HG03469 (cell line): ENCODE data around the gene TRABD.

Source experiments
- ATAC-seq: cut with Tn5 transposase; IDR thresholded peaks from one replicate; pipeline ENCODE4 v1.9.1; 2021; ENCODE audit warnings: mild to moderate bottlenecking, moderate library complexity, moderate number of reproducible peaks; ENCODE audit not compliant: unreplicated experiment

The TRABD gene

DNA sequence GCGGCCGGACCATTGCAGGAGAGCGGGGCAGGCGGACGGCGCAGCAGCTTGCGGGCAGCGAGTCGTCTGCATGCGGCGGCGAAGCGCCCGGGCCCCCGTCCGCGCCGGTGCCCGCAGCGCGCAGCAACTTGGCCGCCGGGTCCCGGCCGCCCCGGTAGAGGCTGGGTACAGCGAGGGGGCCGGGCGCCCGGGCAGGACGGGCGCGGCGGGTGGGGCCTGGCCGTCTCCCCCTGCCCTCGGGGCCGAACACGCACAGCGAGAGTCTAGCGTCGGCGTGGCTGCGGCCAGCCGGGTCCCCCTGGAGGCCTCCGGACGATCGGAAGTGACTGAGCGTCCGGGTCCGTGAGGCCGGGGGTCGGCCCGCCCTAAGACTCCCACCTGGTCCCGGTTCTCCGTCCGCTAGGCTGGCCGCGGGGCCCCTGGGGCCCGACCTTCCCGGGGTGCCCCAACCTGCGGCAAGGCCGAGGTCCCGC is 775 bp upstream of the TRABD start:
- ATAC-seq: no peak

DNA sequence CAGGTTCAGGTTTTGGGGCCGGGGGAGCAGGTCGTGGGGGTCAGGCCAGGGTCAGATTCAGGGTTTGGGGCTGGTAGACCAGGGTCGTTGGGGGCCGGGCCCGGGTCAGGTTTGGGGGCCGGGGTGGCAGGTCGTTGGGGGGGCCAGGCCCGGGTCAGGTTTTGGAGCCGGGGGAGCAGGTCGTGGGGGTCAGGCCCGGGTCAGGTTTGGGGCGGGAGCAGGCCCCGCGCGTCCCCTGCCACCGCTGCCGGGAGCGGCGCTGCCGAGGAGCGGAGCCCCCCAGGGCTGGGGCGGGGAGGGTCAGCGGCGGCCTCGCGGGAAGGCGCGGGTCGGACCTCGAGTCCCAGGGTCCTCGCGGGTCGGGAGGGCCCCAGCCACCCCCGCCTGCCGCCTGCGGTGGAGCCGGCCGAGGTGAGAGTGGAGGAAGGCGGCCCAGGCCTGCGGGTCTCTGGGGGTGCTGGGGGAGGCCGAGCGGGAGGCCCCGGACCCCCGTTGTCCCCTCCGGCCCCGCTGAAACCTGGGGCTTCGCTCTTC is 535 bp downstream of the TRABD start:
- no peak for ATAC-seq

DNA sequence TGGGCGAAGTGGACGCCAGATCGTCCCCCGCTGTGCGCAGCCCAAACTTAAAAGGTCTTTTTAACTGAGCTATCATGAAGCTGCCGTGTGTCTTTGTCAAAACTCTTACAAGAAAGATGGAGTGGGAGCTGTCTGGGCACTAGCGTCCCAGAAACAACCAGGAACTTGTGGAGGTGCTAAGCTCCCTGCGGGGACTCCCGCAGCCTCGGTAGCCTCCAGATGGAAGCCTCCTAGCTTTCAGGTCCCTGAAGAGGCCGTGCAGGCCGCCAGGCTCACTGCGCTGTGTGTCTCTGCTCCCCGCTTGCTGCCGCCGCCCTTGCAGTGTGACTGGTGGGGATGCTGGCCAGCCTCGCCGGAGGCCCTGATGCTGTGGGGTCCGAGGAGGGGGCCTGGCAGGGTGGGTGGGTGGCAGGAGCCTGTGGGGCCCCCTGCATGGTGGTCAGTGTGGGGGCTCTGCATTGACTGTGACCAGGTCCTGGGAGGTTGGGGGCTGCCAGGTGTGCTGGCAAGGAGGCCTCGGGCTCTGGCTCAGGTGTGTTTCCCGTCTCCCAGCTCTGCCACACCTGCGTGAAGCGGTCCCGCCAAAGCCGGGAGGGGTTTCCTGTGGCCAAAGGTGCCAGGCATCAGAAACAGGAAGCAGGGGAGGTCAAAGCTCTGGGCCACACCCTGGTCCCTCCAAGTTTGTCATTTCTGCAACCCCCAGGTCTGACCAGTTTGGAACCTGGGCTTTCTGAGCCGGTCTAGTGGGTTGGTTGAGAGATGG is 1.2 kb downstream of the TRABD start:
- no peak for ATAC-seq

DNA sequence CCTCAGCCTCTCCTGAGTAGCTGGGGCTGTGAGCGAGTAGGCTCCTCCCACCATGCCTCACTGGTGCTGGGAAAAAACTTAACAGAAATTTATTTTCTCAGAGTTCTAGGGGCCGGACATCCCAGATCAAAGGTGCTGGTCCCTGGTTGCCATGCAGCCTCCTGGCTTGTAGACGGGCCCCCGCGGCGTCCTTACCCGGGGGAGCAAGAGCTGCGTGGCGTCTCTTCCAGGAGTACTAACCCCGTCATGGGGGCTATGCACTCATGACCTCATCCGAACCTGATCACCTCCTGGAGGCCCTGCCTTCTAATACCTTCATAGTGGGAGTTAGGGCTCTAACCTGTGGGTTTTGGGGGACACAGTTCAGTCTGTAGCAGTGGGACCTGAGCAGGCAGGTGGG is 2.6 kb downstream of the TRABD start:
- ATAC-seq: no peak

DNA sequence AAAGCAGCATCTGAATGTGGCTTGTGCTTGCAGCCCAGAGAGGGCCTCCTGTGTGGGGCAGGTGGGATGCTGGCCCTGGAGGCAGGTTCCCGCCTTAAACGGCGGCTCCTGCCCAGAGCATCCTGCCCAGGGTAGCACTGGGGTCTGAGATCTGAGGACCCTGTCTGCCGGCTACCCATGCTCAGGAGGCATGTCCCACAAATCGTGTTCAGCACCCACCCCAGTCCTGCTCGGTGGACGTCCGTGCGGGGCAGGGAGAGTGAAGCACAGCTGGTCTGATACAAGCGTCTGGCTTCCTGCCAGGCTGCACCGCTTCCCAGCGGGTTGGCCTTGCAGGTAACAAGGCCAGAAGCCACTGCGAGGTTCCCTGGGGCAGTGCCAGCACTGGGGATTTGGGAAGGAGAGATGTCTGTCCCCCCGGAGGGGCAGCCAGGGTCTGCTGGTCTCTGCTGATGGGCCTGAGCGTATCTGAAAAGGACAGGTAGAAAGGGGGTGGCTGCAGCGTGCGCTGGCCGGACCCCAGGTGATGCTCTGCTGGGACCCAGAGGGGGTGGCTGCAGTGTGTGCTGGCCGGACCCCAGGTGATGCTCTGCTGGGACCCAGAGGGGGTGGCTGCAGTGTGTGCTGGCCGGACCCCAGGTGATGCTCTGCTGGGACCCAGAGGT is 3.6 kb downstream of the TRABD start:
- ATAC-seq: no peak

DNA sequence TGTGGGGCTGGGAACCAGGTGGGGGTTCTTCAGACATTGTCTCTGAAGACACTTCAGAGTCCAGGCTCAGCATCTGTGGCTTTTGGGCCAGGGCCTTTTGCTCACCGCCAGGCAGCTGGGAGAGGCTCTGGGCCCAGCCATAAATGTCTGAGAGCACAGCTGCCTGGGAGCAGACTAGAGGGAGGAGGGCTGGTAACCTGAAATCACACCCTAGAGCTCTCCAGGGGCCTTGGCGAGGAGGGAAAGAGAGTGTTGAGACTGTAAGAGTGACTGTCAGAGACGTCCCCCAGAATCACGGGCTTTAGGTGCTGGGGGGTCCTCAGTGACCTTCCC is 4.1 kb downstream of the TRABD start:
- ATAC-seq: no peak

DNA sequence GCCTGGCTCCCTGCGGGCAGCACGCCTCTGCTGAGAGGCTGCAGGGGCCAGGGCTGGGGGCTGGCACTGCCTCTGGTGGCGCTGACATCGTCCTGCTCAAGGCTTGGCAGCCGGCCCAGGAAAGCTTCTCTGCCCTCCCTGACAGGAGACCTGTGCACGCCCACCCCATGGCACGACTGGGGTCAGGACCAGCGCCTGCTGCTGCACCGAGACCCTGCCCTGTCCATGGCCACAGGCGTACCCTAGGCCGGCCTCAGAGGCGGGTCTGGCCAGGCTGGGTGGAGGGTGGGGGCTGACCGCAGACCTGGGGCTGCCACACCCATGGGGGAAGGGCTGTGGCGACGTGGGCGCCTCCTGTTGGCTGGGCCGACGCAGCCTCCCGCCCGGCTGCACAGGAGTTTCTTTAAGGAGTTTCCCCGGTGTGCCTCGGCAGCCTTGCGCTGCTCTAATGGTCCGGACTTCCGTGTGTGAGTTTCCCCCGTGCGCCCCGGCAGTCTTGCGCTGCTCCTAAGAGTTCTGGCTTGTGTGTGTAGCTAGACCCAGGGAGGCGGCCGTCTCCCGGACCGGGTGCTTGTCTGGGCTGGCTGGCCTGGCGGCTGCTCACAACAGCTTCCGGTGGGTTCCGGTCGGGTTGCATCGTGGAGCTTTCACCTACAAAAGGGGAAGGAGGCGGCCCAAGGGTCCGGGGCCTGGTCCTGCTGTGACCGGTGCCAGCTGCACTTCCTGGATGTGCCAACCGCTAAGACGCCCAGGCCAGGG is 4.6 kb downstream of the TRABD start:
- ATAC-seq: no peak

DNA sequence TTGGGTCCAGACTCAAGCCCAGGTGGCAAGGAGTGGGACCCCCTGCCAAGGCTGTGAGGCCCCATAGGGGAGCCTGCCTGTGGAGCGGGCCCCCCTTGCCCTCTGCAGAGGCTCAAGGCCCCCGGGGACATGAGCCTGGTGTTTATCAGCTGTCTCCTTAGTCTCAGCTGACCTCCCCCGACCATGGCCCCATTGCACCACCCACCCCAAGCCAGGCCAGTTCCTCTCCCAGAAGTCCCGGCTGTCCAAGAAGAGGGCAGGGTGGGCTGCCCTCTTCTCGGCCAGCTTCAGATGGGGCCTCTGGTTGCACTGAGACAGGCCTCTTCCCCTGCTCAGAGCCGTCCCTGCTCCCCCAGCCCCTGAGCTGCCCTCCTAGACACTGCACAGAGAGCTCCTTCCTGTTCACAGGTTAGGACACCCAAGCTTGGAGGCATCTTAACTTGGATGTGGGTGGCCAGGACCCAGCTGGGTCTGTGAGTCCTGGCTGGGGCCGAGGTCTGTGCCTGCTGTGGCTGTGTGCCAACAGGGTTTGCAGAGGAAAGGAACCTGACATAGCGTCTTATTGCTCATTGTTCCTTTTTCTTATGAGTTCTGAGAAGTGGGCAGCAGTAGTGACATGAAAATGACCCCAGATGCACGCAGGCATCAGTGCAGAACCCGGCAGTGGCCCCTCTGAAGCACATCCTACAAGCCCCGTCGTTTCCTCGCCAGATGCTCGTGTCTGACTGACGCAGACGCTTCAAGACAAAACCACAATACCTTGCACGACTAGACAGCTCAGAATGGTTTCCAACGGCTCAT is 5.4 kb downstream of the TRABD start:
- ATAC-seq: no peak

DNA sequence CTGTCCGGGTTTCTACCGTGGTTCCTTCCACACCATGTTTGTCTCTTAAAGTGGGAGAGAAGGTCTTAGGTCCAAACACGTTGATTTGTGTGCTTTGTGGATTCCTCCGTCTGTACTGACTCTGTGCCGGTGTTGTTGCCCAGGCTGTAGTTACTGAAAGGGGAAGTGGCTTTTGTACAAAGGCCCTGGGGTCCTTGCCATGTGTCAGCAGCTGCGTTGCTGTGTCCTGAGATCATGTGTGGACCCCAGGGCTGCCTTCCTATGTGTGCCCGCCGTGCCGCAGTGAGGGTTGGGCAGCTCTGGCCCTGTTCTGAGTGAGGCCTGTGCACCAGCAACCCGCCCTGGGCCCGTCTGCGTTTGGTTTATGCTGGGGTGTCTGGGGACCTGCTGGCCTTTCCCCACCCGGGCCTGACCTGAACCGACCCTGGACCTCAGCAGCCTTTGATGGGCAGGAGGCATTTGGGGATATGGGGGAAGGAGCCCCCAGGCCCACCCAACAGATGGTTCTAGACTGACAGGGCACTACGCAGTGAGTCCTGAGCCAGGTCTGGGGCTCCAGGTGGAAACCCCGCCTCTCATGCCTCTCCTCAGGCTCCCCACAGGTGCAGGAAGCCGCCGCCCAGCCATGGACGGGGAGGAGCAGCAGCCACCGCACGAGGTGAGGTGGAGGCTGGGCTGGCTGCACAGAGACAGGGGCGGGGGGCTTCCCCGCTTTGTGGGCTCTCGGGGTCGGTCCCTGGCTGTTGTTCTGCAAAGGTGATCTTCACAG is 6.9 kb downstream of the TRABD start:
- ATAC-seq: no peak

DNA sequence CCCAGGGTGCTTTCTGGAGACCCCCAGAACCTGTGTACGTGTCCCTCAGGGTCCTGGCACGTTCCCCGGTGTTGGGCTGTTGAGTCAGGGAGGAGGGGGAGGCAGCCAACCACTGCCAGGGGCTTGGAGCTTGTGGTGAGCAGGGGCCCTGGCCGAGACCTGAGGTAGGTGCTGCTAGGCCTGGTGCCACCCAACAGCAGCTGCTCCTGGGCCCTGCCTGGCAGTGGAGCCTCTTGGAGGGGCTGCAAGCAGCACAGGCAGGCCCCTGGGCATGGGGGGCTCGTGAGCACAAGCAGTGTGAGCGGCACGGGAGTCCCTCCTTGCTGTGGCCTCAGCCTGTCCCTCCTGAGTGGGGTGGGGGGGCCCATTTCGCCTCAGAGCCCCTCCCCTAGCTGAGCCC is 7.9 kb downstream of the TRABD start:
- ATAC-seq: no peak

DNA sequence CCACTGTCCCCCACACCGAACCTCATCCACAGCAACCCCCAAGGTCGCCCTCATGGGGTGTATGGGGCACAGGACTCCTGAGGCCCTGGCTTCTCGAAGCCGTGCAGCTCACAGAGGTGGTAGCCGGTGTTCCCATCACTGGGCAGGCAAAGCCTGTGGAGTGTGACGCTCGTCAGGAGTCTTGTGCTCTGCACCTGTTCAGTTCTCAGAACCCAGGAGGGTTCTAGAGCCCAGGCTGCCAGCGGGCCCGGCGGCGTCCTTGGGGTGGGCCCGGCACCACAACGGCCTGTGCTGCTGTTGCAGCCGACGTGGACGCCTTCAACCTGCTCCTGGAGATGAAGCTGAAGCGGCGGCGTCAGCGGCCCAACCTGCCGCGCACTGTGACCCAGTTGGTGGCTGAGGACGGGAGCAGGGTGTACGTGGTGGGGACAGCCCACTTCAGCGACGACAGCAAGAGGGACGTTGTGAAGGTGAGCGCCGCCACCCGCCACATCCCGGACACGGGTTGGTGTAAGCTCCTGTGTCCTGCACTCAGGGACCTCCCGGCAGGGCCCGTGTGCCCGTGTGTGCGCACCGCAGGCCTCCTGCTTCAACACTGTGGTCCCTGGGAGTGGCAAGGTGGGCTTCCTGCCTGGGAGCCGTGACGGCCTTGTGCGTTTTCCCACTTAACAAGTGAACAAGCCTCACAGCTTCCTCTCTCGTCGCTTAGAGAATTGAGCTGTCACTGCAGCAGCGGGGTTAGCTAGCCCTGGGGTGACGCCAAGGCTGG is 8.5 kb downstream of the TRABD start:
- ATAC-seq: no peak

DNA sequence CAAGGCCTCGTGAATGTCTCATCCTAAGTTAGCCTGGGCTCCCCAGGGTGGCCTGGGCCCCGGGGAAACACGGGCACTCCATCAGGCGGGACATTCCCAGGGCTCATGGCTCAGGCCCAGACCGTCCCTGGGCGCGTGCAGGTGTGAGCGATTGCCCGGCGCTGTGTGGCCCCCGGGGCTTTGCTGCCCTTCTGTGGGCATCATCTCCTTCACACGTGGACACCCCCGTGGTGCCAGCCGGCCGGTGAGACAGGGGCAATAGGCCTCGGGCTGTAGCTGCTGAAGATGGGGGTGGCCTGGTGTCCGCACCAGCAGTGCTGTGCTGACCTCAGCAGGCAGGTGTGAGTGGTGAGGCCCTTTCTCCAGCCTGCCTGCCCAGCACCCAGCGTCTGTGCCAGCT is 10.5 kb downstream of the TRABD start:
- ATAC-seq: no peak

DNA sequence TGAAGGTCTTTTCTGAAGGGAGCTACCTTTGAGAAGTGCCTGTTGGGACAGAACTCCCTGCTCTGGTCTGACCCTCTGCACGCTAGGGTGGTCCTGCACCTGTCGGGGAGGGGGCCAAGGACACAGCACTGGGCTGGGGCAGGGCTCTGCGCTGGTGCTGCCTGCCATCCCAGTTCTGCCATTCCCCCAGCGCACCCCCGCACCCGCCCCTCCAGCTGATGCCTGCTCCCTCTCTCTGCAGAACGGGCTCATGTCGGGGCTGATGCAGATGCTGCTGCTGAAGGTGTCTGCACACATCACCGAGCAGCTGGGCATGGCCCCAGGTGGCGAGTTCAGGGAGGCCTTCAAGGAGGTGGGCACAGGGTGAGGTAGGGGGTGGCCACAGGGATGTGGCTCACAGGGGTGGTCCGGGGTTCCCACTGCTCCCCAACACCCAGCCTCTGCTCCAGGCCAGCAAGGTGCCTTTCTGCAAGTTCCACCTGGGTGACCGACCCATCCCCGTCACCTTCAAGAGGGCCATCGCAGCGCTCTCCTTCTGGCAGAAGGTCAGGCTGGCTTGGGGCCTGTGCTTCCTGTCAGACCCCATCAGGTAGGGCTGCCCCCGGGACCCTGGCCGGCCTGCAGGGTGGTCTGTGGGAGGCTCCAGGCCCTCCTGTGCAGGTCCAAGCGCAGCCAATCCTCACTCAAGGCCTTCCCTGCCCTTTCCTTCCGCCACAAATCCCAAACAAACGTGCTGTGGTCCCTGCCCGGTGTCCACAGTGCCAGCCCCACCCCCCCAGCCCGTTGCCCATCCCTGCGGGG is 11.5 kb downstream of the TRABD start:
- ATAC-seq: no peak

DNA sequence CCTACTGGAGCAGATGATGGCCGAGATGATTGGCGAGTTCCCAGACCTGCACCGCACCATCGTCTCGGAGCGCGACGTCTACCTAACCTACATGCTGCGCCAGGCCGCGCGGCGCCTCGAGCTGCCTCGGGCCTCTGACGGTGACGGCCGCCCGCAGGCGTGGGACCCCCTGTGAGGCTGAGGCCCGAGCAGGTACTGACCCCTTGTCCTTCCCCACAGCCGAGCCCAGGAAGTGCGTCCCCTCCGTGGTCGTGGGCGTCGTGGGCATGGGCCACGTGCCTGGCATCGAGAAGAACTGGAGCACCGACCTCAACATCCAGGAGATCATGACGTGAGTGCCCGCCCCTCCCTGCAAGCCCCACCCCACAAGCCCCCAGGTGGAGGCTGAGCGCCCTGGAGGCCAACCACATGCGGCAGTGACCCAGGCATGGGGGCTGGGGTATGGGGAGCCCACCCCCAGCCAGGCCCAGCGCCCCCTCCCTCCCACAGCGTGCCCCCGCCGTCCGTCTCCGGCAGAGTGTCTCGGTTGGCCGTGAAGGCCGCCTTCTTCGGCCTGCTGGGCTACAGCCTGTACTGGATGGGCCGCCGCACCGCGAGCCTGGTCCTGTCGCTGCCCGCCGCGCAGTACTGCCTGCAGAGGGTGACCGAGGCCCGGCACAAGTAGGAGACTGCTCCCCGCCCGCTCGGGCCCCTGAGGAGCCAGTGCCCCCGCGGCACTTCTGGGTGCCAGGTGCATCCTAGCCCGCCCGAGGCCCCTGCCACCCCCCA is 12.3 kb downstream of the TRABD start:
- no peak for ATAC-seq

DNA sequence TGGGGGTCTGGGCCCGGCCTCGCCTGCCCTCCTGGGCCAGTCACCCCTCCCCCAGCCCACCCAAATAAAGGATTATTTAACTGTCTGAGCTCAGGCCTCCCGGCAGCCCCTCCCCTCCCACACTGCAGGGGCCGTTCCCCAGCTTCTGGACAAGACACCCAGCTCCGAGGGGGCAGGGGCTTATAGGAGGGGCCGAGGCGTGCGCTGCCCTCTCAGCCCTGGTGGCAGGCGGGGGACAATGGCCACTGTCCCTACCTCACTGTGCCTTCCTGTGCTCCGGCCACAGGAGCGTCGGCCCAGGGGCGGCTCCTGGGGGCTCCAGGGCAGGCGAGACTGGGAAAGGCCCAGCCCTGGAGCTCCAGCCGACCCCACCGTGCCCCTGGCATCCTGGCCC is 12.9 kb downstream of the TRABD start:
- no peak for ATAC-seq

DNA sequence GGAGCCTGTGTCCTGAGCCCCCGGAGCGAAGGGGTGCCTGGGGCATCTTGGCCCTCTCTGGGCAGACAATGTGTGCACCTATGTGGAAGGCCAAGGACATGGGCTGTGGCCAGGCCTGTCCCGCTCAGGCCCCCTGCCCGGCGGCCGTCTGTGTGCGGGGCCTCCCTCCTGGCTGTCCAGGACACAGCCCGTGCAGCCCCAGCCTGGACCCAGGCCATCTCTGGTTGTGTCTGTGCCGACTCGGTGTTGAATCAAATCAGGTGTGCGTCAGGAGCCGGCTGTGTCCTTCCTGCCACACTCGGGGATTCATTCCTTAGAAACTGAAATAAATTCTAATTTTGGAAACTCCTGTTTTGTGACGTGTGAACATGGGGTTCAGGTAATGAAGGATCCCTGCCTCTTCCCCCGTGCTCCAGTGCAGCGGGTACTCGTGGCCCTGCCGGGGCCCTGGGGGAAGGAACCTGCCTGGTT is 13.6 kb downstream of the TRABD start:
- ATAC-seq: no peak

DNA sequence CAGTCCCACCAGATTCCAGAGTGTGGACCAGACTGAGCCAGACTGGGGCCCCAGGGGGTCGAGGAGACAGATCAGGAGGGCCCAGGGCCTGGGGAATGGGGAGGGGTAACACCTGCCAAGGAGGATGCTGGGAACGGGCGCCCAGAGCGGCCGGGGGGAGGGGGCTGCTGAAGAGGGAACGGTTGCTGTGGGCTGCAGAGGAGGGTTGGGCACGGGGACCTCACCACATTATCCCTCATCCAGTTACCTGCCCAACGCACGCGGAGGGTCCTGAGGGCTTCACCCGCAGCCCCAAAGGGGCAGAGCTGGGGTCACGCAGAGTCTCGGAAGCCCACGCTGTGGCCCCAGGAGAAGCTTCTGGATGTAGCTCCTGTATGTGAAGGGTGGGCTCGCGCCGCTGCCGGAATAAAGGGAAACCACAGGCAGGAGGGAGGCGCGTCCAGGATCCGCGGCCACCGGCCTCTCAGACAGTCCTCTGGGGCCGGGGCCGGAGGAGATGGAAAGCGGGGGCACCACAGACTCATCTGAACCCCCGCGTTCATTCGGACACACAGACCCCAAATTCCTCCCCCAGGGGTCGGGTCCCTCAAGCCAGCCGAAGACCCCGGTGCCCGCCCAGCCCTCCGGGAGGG is 14.2 kb downstream of the TRABD start:
- no peak for ATAC-seq
